Stimulated activated CD8-positive, alpha-beta memory T cell treated with anti-CD3 and anti-CD28 coated beads, Interleukin-4, amount 100 ng/mL, for 1 hour (primary cell): ENCODE results near the gene SIN3B.

ENCODE experiments used
- DNase-seq, 2 donors: peaks; one replicate each; pipeline ENCODE4 v3.0.0-alpha.2; 2020; ENCODE audit warnings: low read depth in 2 of 2, low spot score in 1 of 2

The SIN3B gene

DNA sequence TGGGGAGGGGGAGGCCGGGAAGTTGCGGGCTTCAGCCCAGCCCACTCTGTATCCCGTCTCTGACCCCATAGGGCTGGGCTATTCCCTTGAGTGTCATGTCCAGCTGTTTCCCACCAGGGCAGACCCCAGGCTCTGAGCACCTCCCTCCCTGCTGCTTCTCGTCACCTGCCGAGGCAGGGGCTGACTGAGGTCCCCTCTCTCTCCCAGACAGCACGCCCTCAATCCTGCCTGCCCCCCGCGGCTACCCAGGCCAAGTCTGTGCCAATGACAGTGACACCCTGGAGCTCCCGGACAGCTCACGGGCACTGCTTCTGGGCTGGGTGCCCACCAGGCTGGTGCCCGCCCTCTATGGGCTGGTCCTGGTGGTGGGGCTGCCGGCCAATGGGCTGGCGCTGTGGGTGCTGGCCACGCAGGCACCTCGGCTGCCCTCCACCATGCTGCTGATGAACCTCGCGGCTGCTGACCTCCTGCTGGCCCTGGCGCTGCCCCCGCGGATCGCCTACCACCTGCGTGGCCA lies 60.2 kb downstream of the SIN3B start:
- no peak for DNase-seq

DNA sequence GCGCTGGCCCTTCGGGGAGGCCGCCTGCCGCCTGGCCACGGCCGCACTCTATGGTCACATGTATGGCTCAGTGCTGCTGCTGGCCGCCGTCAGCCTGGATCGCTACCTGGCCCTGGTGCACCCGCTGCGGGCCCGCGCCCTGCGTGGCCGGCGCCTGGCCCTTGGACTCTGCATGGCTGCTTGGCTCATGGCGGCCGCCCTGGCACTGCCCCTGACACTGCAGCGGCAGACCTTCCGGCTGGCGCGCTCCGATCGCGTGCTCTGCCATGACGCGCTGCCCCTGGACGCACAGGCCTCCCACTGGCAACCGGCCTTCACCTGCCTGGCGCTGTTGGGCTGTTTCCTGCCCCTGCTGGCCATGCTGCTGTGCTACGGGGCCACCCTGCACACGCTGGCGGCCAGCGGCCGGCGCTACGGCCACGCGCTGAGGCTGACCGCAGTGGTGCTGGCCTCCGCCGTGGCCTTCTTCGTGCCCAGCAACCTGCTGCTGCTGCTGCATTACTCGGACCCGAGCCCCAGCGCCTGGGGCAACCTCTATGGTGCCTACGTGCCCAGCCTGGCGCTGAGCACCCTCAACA lies 60.8 kb downstream of the SIN3B start:
- no peak for DNase-seq

DNA sequence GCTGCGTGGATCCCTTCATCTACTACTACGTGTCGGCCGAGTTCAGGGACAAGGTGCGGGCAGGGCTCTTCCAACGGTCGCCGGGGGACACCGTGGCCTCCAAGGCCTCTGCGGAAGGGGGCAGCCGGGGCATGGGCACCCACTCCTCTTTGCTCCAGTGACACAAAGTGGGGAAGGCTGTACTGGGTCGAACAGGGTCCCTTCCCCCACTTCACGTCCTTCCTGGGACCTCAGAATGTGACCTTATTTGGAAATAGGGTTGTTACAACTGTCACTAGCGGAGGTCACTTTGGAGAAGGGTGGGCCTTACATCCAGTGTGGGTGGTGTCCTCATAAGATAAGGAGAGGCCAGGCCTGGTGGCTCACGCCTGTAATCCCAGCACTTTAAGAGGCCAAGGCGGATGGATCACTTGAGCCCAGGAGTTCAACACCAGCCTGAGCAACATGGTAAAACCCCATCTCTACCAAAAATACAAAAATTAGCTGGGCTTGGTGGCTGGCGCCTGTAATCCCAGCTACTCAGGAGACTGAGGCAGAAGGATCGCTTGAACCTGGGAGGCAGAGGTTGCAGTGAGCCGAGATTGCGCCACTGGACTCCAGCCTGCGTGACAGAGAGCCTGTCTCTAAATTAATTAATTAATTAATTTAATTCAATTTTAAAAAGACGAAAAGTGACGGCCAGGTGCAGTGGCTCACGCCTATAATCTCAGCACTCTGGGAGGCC lies 61.4 kb downstream of the SIN3B start:
- no peak for DNase-seq

DNA sequence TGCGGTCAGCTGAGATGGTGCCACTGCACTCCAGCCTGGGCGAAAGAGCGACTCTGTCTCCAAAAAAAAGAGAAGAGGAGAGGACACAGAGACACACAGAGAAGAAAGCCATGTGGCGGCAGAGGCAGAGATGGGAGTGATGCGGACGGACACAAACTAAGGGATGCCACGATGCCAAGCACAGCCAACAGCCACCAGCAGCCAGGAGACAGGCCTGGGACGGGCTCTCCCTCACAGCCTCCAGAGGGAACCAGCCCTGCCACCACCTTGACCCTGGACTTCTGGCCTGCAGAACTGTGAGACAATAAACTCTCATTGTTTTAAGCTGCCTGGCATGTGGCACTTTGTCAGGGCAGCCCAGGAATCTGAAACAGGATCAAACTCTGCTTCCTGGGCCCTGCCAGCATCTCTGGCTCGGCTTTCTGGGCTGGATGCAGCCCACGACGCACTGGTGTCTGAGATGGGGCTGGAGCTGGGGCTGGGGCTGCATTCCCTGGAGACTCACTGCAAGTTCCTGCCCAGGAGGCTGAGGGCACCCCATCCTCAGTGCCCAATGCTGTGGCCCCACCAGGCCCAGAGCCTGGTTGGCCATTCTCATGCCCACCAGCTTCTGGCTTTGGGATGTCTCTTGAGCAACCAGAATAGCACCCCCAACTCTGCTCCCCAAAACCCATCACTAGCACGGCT lies 62.6 kb downstream of the SIN3B start:
- DNase-seq: no peak

- DNase-seq: no peak
These were observed 63.2 kb downstream of the SIN3B start for GRCh38 chr19:16892436-16892835.

DNA sequence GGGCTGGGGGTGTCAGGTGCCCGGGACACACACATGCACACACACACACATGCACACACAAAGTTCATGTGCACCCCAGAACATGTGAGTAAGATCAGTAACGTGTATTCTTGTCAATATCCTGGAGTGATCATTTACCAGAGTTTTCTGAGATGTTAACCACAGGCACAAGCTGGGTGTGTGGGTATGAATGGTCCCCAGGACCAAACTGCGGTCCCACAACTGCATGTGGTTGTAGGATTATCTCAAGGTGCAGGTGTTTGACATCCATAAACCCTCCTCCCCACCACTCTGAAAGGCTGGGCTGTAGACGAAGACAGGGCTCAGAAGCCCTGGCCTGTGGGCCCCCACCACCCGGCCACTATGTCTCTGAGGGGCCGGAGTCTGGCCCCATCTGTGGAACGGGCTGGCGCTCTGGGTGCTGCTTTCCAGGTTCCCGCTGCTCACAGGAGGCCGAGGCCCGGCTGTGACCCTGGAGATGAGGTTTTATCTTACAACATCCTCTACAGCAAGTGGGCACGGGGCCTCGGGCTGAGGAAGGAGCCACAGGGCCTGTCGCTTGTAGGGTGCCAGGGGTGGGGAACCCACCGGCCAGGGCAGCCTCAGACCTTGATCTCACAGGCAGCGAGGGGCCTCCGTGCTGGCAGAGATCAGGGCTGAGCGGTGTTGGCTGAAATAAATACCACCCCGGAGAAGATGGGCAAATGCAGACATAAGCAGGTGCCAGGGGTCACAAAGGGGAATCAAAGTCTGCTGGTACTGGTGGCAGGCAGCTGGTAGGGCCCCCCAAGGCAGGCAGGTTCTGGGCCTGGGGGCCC lies 63.9 kb downstream of the SIN3B start:
- DNase-seq: no peak

DNA sequence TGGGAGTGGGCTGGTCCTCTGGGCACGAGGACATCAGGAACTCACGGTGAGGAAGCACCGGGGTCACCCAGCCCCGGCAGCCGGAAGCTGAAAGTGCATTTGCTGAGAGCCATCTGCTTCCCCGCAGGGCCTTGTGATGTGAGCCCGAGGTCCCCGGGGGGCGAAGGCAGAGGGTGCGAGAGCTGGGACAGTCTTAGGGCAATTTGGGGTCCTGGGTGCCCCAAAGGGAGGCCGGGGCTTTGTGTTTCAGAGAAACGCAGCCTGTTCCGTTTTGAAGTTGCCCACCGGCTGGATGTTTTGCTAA lies 64.4 kb downstream of the SIN3B start:
- no peak for DNase-seq

DNA sequence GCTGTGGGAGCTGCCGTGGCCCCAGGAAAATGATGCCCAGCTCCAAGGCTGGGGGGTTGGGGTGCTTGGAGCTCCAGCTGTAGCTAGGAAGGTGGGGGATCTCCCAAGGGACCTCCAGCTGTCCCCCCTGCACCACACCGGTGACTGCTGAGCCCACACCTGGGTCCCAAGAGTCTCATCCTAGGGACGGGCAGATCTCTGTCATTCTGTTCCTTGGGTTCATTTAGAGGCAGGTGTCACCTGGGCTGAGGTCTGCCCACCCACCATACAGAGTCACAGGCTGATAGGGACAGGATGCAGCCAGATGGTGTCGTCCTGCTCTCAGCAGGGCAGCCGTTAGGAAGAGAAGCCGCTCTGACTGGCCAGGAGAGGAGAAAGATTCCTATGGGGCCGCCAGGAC lies 64.9 kb downstream of the SIN3B start:
- no peak for DNase-seq

DNA sequence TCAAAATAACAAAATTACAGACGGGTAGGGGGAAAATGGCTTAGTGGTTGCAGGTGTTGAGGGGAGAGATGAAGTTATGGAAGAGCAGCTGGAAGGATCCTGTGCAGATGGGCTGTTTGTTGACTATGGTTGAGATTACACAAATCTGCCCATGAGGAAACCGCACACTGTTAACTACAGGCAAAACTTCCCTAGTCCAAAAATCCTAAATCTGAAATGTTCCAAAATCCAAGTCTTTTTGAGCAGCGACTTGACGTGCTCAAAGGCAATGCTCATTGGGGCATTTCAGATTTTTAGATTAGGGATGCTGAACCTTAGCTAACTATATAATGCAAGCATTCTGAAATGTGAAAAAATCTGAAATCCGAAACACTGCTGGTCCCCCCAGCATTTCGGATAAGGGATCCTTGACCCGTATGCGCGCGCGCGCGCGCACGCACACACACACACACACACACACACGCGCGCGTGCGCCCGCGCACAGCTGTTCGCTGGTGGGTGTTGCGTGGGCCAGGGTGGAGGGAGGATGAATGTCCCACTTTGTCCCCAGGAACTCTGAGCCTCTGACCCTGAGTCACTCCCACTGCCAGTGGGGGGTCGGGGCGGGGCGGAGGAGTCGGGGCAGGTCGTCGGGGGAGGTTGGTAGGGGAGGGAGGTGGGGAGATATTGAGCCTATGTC lies 66.4 kb downstream of the SIN3B start:
- DNase-seq: no peak

DNA sequence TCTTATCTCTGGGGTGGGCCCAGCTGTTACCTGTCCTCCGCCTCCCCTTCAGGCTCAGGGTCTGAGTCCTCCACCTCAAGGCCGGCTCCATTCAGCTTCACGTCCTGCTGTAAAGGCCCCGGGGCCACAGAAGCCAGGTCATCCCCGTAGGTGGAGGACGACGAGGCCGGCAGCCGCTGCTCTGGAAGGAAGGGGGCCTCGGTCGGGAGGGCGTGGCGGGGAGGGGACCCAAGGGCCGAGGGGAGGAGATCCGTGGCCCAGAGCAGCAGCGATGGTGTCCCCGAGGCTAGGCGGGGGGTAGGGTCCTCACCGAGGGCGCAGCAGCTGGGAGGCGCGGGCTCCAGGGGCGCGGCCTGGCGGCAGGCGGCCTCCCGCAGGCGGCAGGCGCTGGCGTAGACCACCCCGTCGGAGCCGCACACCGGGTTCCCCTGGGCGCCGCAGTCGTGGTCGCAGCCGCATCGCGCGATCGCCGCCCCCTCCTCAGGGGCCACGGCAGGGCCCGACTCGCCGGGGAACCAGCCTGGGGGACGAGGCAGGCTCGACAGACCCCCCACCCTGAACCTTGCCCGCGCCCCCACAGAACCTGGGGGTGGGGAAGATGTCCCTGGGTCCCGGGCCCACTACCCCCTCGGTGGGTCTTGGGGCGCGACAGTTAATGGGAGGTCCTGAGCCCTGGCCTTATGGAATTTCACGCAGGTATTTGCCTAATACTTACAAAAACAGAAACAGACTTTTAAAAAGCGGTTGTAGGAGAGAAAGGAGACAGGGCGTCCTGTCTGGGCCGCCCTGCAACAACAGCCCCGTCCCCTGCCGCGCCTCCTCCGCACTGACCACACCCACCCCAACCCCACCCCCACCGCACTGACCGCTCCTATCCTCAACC lies 67.2 kb downstream of the SIN3B start:
- DNase-seq: no peak

- DNase-seq: peak; percentile 34 to 35
These were observed 68.0 kb downstream of the SIN3B start for GRCh38 chr19:16897029-16897855.

GRCh38 chr19:16897856-16898161 lies 68.6 kb downstream of the SIN3B start:
- no peak for DNase-seq

GRCh38 chr19:16898361-16899015 lies 69.3 kb downstream of the SIN3B start:
- DNase-seq: no peak

- DNase-seq: no peak
These were observed 70.4 kb downstream of the SIN3B start for GRCh38 chr19:16899566-16900075.

DNA sequence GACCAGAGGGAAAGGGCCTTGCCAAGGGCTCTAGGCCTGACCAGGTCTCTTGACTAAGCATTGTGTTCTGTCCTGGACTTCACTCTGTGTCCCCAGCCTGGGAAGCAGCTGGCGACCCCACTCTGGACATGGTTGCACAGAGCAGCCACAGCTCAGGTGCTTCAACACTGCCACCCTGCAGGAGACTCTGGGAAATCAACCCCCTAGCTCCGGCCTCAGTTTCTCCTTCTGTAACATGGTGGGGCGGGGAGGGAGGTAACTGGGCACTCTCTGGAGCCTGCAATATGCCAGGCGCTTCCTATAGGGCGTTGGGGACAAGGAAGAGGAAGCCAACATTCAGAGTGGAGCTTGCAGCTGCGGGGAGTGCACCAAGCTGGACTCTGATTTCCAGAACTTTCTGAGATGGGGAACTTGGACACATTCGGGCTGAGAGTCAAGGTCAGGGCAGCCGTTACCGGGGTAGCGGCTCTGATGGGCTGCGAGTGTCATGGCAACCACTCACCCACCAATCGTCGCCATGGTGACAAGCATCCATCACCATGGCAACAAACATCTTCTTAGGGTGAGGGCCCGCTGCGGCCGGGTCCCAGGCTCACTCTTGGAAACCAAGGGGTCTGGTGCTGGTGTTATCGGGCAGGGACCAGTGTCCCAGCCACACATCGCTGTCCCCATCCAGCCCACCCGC lies 72.4 kb downstream of the SIN3B start:
- DNase-seq: no peak

DNA sequence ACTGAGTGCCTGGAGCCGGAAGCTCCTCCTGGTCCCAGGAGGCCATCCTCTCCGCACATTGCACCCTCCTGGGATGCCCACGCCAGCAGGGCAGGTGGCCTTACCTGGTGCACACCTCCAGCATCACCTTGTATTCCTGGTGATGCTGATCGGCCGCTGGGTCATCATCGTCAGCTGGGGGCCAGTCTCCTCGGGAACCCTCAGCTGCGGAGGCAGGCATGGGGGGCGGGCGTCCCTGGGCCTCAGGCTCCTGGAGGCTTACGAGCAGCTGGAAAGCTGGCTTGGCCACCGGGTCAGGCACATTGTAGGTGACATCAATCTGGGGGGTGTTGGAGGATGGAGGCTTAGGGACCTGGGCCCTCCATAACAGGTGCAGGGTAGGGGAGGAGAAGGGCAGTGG lies 73.3 kb downstream of the SIN3B start:
- no peak for DNase-seq

- no peak for DNase-seq
These were observed 74.1 kb downstream of the SIN3B start for GRCh38 chr19:16903347-16903746.

DNA sequence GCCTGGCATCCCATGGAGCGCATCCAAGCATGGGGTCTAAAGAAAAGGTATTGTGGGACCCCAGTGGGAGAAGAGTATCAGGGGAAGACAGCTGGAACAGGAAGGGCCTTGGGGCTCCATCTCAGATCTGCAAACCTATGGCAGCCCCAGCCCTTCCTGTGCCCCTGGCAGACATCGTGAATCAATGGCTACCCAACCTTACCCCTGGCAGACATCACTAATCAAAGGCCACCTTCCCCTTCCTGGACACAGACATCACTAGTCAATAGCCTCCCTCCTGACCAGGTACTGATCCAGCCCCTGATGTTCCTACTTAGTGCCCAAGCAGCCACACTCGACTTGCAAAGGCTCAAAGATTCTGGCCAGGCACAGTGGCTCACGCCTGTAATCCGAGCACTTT lies 75.4 kb downstream of the SIN3B start:
- DNase-seq: no peak
